Measurements from ENCODE around the gene PBX1. TPM values are rescaled to one million over a fixed set of nuclear protein-coding genes. Genes with fewer than 3 reads are reported as not detected.

The PBX1 gene
- total RNA-seq, 3 donors from 2014 or later (not counting 1 experiment from before 2014, with no cell fraction given): 0.54 to 3.5 (median 1.4) TPM

GRCh38 chr1:164754088-164754600 lies 195.2 kb downstream of the PBX1 start:
- DNase-seq (no peak), ATAC-seq (no peak)
- no peak for TF ChIP-seq CTCF (IDR thresholded peaks at IDR 0.05)
- Histone ChIP-seq H3K36me3 (ENCODE audit: control insufficient read depth, insufficient read depth, low read length) (no peaks in the 10 kb centered on the region), H3K4me3 (ENCODE audit: low read length) (no peak overlapping the region), H3K27me3 (ENCODE audit: control insufficient read depth, insufficient read depth, low read length) (no peaks in the 10 kb centered on the region), H3K4me1 (ENCODE audit: control insufficient read depth, insufficient read depth, low read length) (no peaks in the 10 kb centered on the region), H3K27ac (ENCODE audit: low read length) (no peak overlapping the region), H3K9me3 (ENCODE audit: control insufficient read depth, insufficient read depth, low read length) (no peaks in the 10 kb centered on the region)
- 92% methylated on average over 6 of the region's 8 CpGs for WGBS (ENCODE audit: insufficient coverage)
- no peaks in the 10 kb centered on the region for H3K36me3 Mint-ChIP-seq
- no peak overlapping the region for H3K27ac Mint-ChIP-seq
- H3K4me3 Mint-ChIP-seq: no peak overlapping the region
- intact Hi-C loops (cut with micrococcal nuclease): no loop called here
- H3K4me1 Mint-ChIP-seq: no peaks in the 10 kb centered on the region
- H3K27me3 Mint-ChIP-seq (ENCODE audit: low read depth in 2 of 2): peaks cover 32 to 43% of the 10 kb centered on the region in 2 donors
- H3K9me3 Mint-ChIP-seq: no peaks in the 10 kb centered on the region

GRCh38 chr1:164755690-164756089 lies 196.7 kb downstream of the PBX1 start:
- no peak overlapping the region for H3K27ac Mint-ChIP-seq
- H3K27me3 Mint-ChIP-seq (ENCODE audit: low read depth in 2 of 2): peaks cover 28 to 53% of the 10 kb centered on the region in 2 donors
- no peaks in the 10 kb centered on the region for H3K4me1 ChIP-seq (ENCODE audit: control insufficient read depth, insufficient read depth, low read length)
- no peak overlapping the region for H3K4me3 Mint-ChIP-seq
- DNase-seq: no peak
- ATAC-seq: no peak
- no peaks in the 10 kb centered on the region for H3K4me1 Mint-ChIP-seq
- no peaks in the 10 kb centered on the region for H3K27me3 ChIP-seq (ENCODE audit: control insufficient read depth, insufficient read depth, low read length)
- no peak overlapping the region for H3K27ac ChIP-seq (ENCODE audit: low read length)
- H3K9me3 Mint-ChIP-seq: no peaks in the 10 kb centered on the region
- 91% methylated on average over 3 of the region's 4 CpGs for WGBS (ENCODE audit: insufficient coverage)
- no peak overlapping the region for H3K4me3 ChIP-seq (ENCODE audit: low read length)
- no peaks in the 10 kb centered on the region for H3K36me3 ChIP-seq (ENCODE audit: control insufficient read depth, insufficient read depth, low read length)
- intact Hi-C loops (cut with micrococcal nuclease): no loop called here
- no peak for TF ChIP-seq CTCF (IDR thresholded peaks at IDR 0.05)
- no peaks in the 10 kb centered on the region for H3K9me3 ChIP-seq (ENCODE audit: control insufficient read depth, insufficient read depth, low read length)
- no peaks in the 10 kb centered on the region for H3K36me3 Mint-ChIP-seq

- H3K27ac ChIP-seq (ENCODE audit: low read length): no peak overlapping the region
- H3K4me3 ChIP-seq (ENCODE audit: low read length): no peak overlapping the region
- H3K9me3 ChIP-seq (ENCODE audit: control insufficient read depth, insufficient read depth, low read length): no peaks in the 10 kb centered on the region
- TF ChIP-seq CTCF (IDR thresholded peaks at IDR 0.05): no peak
- H3K36me3 ChIP-seq (ENCODE audit: control insufficient read depth, insufficient read depth, low read length): no peaks in the 10 kb centered on the region
- intact Hi-C loops (cut with micrococcal nuclease): no loop called here
- Mint-ChIP-seq H3K4me3 (no peak overlapping the region), H3K36me3 (no peaks in the 10 kb centered on the region), H3K27ac (no peak overlapping the region), H3K9me3 (no peaks in the 10 kb centered on the region), H3K27me3 (ENCODE audit: low read depth in 2 of 2) (peaks cover 30 to 60% of the 10 kb centered on the region in 2 donors), H3K4me1 (no peaks in the 10 kb centered on the region)
- ATAC-seq: no peak
- H3K27me3 ChIP-seq (ENCODE audit: control insufficient read depth, insufficient read depth, low read length): no peaks in the 10 kb centered on the region
- H3K4me1 ChIP-seq (ENCODE audit: control insufficient read depth, insufficient read depth, low read length): no peaks in the 10 kb centered on the region
- no CpG with 5 or more reads among the region's 1 CpG for WGBS (ENCODE audit: insufficient coverage)
- DNase-seq: no peak
These were observed 197.8 kb downstream of the PBX1 start for GRCh38 chr1:164756741-164757140.

DNA sequence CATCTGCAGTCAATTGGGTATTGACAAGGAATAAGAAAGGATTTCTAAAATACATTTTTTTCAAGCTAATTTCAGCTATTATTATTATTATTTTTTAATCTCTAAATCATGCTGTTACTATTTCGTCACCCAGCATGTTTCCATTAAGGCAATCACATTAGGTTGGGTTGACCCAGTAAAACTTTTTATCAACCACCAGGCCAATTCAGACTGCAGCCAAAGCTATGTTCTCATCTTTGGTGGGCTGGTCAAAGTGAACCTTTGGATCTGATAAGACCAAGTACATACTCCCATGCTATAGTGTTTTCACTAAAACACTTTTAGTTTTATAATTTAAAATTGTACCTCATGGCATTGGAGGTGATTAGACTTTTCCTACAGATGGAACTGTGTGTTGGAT lies 198.6 kb downstream of the PBX1 start:
- ATAC-seq (no peak), DNase-seq (no peak)
- intact Hi-C loops (cut with micrococcal nuclease): no loop called here
- 58% methylated on average over 1 of the region's 1 CpG for WGBS (ENCODE audit: insufficient coverage)
- Mint-ChIP-seq H3K9me3 (no peaks in the 10 kb centered on the region), H3K4me1 (no peaks in the 10 kb centered on the region), H3K4me3 (no peak overlapping the region), H3K27ac (no peak overlapping the region), H3K36me3 (no peaks in the 10 kb centered on the region), H3K27me3 (ENCODE audit: low read depth in 2 of 2) (peaks cover 25 to 63% of the 10 kb centered on the region in 2 donors)
- TF ChIP-seq CTCF (IDR thresholded peaks at IDR 0.05): no peak
- Histone ChIP-seq H3K36me3 (ENCODE audit: control insufficient read depth, insufficient read depth, low read length) (no peaks in the 10 kb centered on the region), H3K27ac (ENCODE audit: low read length) (no peak overlapping the region), H3K27me3 (ENCODE audit: control insufficient read depth, insufficient read depth, low read length) (no peaks in the 10 kb centered on the region), H3K4me3 (ENCODE audit: low read length) (no peak overlapping the region), H3K9me3 (ENCODE audit: control insufficient read depth, insufficient read depth, low read length) (no peaks in the 10 kb centered on the region), H3K4me1 (ENCODE audit: control insufficient read depth, insufficient read depth, low read length) (no peaks in the 10 kb centered on the region)
